Renal cortex interstitium (tissue), 11 donors: ENCODE data around the gene FOXO6. TPM values are rescaled to one million over a fixed set of nuclear protein-coding genes. Genes with fewer than 3 reads are reported as not detected.

ENCODE experiments used
- DNase-seq, 11 donors: peaks; one replicate each; pipeline ENCODE4 v3.0.0-alpha.2; 2013; ENCODE audit warnings: low read depth in 9 of 11, low spot score in 4 of 11; ENCODE audit errors: extremely low read depth in 1 of 11
- polyA plus RNA-seq, 3 donors: library from polyadenylated mRNA; unstranded; fragments of 120-200 nt; gene quantifications; one replicate each; pipeline ENCODE4 v1.2.1, GENCODE V29; 2013; ENCODE audit not compliant: insufficient read length in 3 of 3

FOXO6 gene
- polyA plus RNA-seq, 3 donors = 1.4 to 3.9 (median 2.4) TPM

- DNase-seq = peak in 1 of 11 donors; percentile 57
These were observed 53.6 kb downstream of the FOXO6 start for GRCh38 chr1:41414716-41415306.

- DNase-seq = no peak
These were observed 54.8 kb downstream of the FOXO6 start for GRCh38 chr1:41416081-41416480.

GRCh38 chr1:41416552-41417334, 55.5 kb downstream of the FOXO6 start:
- peak in 3 of 11 donors; percentile 44 to 62 (median 49) for DNase-seq

- no peak for DNase-seq
These were observed 56.1 kb downstream of the FOXO6 start for GRCh38 chr1:41417335-41417682.

DNA sequence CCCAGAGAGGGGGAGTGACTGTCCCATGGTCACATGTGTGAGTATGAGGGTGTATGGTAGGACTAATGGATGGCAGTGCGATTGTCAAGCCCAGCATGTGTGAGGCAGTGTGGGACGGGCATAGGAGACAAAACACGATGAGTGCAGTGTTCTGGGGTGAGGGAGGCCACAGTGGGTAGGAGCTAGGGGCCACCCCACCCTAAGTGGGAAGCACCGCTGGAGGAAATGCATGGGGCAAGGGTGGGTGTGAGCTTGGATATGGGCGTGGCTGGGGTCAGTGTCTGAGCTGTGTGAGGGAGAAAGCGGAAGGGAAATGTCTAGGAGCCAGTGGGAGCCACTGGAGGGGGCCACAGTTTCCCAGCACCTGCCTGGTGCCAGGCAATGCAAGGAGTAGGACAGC, 56.5 kb downstream of the FOXO6 start:
- DNase-seq = no peak

GRCh38 chr1:41418857-41419583, 57.8 kb downstream of the FOXO6 start:
- peak in 1 of 11 donors; percentile 49 for DNase-seq

- no peak for DNase-seq
These were observed 58.5 kb downstream of the FOXO6 start for GRCh38 chr1:41419584-41420295.

- no peak for DNase-seq
These were observed 59.1 kb downstream of the FOXO6 start for GRCh38 chr1:41420351-41420750.

DNA sequence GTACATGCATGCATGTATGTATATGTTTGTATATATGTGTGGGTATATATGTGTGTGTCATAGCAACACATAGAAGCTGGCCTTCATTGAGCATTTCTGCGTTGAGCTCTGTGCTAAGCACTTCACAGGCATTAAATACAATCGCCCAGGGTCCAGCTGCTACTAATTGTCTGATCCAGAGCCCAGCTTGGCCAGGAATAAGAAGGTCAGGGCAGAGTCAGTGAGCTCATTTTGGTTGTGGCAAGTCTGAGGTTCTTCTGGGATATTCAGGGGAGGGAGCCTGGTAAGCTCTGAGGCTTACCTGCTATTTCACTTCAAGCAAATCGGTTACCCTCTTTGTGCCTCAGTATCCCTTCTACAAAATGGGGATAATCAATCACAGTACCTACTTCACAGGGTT, 59.6 kb downstream of the FOXO6 start:
- no peak for DNase-seq

GRCh38 chr1:41422306-41422705, 61.1 kb downstream of the FOXO6 start:
- DNase-seq = no peak

DNA sequence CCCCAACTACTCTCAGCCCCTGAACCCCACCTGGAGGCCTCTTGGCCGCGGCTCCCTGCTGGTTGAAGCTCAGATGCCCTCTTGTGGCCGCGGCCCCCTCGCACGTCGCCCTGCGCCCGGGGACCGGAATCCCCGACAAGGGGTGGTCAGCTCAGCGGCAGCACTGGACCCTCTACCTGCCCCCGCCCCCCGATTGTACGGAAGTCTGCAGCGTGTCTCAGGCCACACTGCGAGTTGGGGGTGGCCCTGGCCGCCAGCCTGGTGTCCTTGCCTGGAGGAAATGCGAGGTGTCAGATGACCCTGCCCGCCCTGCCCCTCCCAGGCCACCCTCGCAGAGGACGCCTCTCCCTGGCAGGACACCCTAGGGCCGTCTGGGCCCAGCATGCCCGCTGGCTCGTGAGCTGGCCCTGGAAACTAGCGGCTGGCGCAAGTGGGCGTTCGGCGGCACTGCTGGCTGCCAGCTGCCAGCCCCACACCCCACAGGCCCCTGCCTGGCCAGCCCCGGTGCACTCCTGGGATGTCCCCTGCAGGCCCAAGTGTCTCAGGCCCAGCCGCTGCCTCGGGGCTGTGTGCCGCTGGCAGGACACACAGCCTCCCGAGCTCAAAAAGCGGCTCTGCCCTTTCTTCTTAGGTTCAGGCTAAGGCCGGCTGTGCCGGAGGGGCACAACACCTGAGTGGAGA, 62.4 kb downstream of the FOXO6 start:
- DNase-seq = no peak

DNA sequence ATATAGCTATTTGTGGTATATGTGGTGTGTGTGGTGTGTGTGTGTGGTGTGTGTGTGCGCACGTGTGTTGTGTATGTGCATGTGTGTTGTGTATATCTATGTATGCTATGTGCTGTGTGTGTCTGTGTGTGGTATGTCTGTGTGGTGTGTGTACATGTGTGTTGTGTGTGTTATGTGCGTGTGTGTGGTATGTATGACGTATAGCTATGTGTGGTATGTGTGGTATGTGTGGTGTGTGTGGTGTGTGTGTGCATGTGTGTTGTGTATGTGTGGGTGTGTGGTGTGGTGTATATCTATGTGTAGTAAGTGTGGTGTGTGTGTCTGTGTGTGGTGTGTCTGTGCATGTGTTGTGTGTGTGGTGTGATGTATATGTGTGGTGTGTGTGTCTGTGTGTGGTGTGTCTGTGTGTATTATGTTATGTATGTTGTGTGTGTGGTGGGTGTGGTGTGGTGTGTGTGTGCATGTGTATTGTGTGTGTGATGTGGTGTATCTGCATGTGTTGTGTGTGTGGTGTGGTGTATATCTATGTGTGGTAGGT, 63.4 kb downstream of the FOXO6 start:
- DNase-seq = no peak

GRCh38 chr1:41425369-41425768, 64.1 kb downstream of the FOXO6 start:
- DNase-seq = no peak

- DNase-seq = no peak
These were observed 65.1 kb downstream of the FOXO6 start for GRCh38 chr1:41426201-41426890.

DNA sequence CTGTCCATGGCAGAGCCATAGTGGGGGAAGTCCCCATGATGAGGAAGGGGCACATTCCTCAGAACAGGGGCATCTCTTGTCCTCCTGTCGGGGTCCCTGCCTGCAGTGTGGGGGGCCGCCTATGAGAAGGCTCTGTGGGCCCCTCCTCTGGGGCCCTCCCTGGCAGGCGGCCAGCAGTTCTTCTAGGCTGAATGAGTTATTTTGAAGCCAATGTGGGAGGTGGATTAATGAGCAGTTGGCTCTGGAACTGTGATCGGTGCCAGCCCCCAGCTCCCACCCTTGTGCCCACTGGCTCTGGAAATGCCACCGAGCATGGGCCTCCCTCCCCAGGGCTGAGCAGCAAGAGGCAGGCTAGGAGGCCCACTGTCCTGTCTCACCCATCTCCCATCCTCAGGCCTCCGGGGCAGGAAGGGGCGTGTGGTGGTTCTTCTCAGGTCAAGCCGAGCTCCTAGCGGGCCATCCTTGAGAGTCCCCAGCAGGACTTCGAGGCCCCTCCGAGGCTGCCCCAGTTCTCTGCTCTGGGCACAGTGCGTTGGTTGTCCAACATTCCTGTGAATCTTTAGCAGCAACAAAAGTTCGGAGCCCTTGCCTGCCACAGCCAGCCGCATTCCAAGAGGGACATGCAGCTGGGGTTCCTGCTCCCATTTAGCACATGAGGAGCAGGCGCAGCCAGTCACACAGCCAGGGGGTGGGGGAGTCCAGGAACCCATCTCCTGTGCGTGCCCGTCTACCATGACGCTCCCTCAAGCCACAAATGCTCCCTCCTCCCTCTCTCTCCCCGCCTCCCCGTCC, 66.1 kb downstream of the FOXO6 start:
- DNase-seq = no peak

DNA sequence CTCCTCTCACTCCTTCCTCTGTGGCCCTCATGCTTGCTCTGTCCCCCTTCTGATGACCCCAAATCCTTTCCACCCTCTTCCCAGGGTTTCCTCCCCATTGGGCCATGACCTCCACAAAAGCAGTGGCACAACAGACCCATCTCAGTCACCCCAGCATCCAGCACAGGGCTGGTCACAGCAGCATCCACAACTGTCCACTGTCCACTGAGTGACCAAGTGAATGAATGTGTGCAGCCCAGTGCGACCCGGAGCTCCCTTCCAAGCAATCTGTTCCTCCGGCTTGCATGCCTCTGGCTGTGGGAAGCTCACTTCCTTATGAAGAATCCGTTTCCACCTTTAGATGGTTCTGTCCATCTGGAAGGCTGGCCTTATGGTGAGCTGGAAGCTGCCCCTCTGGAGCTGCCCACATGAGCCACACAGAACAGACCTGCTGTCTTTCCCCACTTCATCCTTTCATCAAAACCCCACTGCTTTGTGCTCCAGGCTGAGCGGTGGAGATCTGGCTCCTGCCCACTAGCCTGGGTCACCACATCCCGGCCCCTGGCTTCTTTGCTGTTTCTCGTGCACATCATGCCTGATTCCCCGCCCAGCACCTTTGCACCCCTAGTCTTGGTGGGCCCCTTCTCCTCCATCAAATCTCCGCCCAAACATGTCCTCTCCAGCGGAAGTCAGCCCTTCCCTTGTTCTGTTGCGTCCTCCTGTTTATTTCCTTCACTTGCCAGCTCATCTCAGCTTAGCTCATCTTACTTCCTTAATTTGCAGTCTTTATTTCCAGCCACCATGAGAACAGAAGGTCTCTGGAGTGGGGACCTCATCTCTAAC, 66.9 kb downstream of the FOXO6 start:
- DNase-seq = no peak
